DMS 273 (cell line): ENCODE results near the gene UBFD1.
A peak's percentile ranks its signal among the peaks of the same experiment; 100 is the strongest.
"Not testable (repeated sequence)": the region's sequence is repeated elsewhere in the genome, so short reads cannot be mapped to it uniquely, and the experiment has no call there.

Experiments used
- DNase-seq: peaks from one replicate; lab custom pipeline; 2025; ENCODE audit not compliant: unreplicated experiment; lab: John Stamatoyannopoulos, UW

Gene UBFD1

DNA sequence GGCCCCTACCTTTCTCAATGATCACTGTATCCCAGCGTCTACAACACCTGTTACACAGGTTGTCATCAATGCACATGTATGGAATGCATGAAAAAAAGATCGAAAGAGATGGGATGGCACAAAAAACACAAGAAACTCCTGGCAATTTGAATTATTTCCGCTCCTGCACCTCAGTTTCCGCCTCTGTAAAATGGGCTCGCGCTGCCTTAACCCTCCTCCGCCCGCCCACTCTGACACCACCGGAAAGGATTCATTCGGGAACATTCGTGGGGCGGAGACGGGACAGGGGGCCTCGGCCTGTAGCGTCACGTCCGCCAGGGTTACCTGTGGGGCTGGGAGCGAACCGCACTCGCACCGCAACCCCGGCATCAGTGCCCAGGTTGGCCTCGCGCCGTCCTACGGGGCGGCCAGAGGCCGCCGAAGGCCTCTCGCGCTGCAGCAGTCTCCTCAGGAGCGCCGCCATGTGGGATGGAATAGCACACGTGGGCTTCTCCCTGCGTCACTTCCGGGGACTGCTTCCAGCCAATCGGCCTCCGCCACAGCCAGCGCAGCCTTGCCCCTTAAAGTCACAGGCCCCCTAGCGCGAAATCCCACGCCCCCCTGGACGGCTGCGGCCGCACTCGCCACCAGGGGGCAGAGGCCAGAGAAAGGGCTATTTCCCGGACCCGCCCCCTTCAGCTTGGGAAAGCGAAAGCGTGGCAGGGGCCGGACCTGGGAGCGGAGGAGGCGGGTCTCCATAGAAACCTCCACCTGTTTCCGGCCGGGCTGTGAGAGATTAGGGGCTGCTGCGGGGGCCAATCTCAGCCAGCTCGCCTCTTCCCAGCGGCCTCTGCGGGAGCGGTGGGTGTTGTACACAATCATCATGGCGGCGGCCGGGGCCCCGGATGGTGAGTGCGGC lies at the start of gene UBFD1, which contains the start of gene EARS2:
TSS of gene UBFD1 (plus strand) at position 847 of the 898 bp plus-strand sequence. CDS start at position 863, 16 bp downstream.
TSS of gene EARS2 (minus strand) at position 470 of the 898 bp plus-strand sequence. CDS start at position 463, 7 bp downstream.
- peak; percentile 99 for DNase-seq

- peak; percentile 76 for DNase-seq
Observed at GRCh38 chr16:23508589-23509440, 48.7 kb upstream of the UBFD1 start.

- no peak for DNase-seq
Observed at GRCh38 chr16:23509441-23509754, 48.1 kb upstream of the UBFD1 start.

DNA sequence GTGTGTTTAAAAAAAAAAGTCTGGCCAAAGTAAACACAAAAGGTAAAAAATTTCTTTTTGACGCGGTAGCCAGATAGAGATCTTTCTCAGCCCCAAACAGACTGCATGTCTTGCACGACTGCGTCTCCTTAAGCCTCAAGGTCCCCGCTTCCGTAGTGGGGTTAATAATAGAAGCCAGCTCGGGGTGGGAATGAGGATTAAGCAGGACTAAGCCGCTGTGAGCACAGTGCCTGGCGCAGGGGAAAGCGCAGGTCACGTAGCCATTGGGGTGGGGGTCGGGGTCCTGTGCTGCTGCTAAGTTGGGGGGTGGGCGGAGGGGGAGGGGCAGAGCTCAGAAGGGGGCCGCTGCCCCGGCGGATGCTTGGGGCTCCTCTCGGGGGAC lies 47.8 kb upstream of the UBFD1 start:
- peak; percentile 52 for DNase-seq

GRCh38 chr16:23510164-23510914 lies 47.2 kb upstream of the UBFD1 start, which contains the start of gene GGA2:
GGA2 (minus strand) TSS chr16:23510494; CDS start chr16:23510411, 83 bp downstream.
- peak; percentile 90 for DNase-seq

- not testable (repeated sequence) for DNase-seq
Observed at GRCh38 chr16:23510915-23511270, 46.6 kb upstream of the UBFD1 start.

DNA sequence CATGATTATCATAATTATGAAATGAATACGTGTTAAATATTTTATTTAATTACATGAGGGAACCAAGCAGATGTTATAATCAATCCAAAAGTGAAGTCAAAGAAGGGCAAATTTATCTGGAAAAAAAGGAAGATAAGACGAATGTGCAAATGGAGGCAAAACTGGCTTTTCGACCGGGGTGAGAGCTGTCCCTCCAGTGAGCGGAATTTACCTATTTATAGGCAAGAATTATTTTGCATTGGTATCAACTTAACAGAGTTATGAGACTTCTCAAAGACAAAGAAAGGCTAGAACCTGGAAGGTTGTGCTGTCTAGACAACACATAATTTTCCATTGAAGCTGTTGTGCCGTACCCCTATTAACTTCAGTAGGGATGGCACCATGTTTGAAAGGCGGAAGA lies 45.8 kb upstream of the UBFD1 start:
- no peak for DNase-seq

DNA sequence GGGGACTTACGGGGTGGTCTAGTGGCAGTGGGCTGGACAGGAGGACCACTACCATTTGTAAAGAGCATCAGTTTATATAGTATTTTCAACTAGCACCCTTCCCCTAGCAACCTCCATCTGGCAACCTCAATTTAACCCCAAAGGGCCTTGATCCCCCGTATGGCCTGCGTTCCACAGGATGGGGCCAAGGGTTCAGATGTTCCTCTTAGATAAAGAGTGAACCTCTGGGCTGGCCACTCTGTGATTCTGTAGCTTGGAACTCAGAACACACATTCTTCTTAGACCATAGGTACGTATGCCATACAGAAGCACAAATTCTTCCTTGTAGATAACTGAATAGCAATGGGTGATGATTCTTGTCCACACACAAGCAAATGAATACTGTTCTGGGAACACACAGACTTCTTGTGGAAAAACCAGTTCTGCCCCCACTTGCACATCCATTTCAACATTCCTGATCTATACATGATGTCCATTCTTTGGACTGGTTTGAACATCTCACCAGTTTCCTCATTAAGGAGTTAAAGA lies 45.3 kb upstream of the UBFD1 start:
- no peak for DNase-seq

- DNase-seq: no peak
Observed at GRCh38 chr16:23514381-23515152, 43.0 kb upstream of the UBFD1 start.

GRCh38 chr16:23515881-23516280 lies 41.6 kb upstream of the UBFD1 start:
- no peak for DNase-seq

DNA sequence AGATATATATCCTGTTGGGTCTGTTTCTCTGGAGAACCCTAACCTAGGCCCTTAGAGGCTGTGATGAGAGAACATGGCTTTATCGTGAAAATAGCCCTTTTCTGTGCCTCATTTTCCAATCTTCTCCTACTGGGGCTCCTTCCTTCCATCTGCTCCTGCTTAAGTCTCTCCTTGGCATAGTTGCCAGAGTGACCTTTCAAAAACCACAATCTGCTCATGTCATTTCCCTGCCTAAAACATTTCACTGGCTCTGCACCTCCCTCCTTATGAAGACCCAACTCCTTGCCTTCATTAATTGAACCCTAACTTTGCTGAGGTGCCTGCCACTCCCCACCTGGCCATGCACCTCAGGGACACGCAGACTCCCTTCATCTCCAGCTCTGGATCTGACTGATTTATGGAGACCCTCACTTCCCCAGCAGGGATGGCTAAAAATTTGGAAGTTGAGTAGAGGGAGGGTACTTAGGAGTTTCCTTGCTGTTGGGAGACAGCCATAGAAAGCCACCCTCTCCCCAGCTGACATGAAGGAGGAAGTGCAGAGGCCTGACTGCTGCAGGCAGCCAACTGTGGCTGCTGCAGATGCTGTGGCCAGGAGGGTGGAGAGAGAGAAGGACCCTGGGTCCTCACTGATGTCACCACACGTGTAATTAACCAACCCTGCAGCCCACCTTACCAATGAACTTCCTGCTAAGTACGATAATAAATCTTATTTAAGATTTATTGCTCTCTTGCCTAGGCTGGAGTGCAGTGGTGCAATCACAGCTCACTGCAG lies 41.0 kb upstream of the UBFD1 start:
- DNase-seq: no peak

DNA sequence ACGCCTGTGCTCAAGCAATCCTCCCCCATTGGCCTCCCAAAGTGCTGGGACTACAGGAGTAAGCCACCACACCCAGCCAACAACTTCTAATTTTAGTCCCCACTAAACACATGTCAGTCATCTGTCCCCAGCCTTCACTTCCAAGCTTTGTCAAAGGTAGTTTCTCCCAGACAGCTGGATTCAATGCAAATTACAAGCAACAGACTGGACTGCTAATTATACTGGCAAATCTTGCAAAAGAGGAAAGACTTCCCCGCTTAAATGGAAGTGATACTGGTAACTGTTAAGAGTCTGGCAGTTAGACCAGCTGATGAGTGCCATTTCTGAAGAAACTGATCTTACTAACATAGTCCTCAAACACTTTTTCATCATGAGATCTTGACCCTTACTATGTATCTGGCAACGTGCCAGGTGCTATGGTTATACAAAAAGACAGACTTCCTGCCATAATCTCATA lies 39.1 kb upstream of the UBFD1 start:
- DNase-seq: peak; percentile 73

DNA sequence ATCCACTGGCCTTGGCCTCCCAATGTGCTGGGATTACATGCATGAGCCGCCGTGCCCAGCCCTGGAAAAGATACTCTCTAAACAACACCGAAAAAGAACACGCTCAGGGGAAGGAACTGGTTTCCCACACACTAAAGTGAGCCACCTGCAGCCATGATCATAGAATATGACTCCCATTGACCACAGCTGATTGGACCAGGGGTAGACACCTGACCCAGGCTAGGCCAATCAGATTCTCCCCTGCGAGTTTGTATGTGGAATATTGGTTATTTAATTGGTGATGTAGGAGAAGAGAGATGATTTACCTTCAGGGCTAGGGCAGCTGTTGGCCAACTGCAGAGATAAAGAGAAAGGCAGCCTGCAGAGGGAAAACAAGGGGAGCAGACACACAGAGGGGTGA lies 38.2 kb upstream of the UBFD1 start:
- DNase-seq: peak; percentile 32

GRCh38 chr16:23520500-23520899 lies 37.0 kb upstream of the UBFD1 start:
- DNase-seq: no peak

GRCh38 chr16:23521037-23521743 lies 36.3 kb upstream of the UBFD1 start:
- DNase-seq: no peak

- DNase-seq: no peak
Observed at GRCh38 chr16:23521965-23522364, 35.6 kb upstream of the UBFD1 start.

- DNase-seq: no peak
Observed at GRCh38 chr16:23523321-23523720, 34.2 kb upstream of the UBFD1 start.

DNA sequence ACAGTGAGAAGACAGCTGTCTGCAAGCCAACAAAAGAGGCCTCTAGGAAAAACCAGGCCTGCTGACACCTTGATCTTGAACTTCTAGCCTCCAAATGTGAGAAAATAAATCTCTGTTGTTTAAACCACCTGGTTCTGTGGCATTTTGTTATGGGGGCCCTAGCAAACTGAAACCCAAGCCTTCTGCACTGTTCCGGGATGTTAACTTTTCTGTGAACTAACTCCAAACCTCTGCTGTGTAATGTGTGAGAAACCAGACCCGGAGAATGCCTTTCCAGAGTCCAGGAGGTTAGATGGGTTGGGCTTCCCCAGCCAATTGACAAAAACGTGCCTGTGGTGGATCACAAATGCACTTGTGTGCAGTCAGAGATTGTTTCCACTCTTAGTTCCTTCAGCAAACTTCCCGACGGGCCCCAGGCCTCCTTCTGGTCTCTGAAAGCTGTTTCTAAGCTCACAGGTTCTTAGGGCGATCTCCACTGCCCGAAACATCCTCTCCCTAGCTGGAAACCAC lies 33.6 kb upstream of the UBFD1 start:
- no peak for DNase-seq
